Osteocyte (in vitro differentiated cells): ENCODE data around the gene SIPA1L3. TPM values are rescaled to one million over a fixed set of nuclear protein-coding genes. Genes with fewer than 3 reads are reported as not detected.
A peak's percentile ranks its signal among the peaks of the same experiment; 100 is the strongest.

Experiments used
- DNase-seq: peaks from one replicate; pipeline ENCODE4 v3.0.0; 2021; ENCODE audit warnings: mixed read lengths; ENCODE audit not compliant: unreplicated experiment; ENCODE audit errors: extremely low spot score
- H3K27ac Mint-ChIP-seq: one replicate; pipeline ENCODE4 v1.8.0; 2021; ENCODE audit warnings: mild to moderate bottlenecking, mixed read lengths; ENCODE audit not compliant: unreplicated experiment
- H3K27me3 Mint-ChIP-seq: one replicate; pipeline ENCODE4 v1.8.0; 2021; ENCODE audit warnings: mixed read lengths; ENCODE audit not compliant: unreplicated experiment
- H3K36me3 Mint-ChIP-seq: one replicate; pipeline ENCODE4 v1.8.0; 2021; ENCODE audit warnings: mixed read lengths; ENCODE audit not compliant: unreplicated experiment
- H3K4me1 Mint-ChIP-seq: one replicate; pipeline ENCODE4 v1.8.0; 2021; ENCODE audit warnings: mixed read lengths; ENCODE audit not compliant: unreplicated experiment
- H3K4me3 Mint-ChIP-seq: one replicate; pipeline ENCODE4 v1.8.0; 2021; ENCODE audit warnings: mild to moderate bottlenecking, moderate library complexity, mixed read lengths; ENCODE audit not compliant: unreplicated experiment
- H3K9me3 Mint-ChIP-seq: one replicate; pipeline ENCODE4 v1.8.0; 2021; ENCODE audit warnings: mixed read lengths; ENCODE audit not compliant: unreplicated experiment
- total RNA-seq: library from RNA; stranded (reverse); gene quantifications from 2 replicates; pipeline ENCODE4 v1.2.1, GENCODE V29; 2021
- TF ChIP-seq, protein P1 (sequence below): fragments of 200-600 bp; sonication (generic); IDR thresholded peaks from 2 replicates; pipeline ENCODE4 v1.5.0; 2021; ENCODE audit warnings: antibody characterized with exemption, mild to moderate bottlenecking, moderate library complexity

The SIPA1L3 gene
- total RNA-seq, 1 donor from 2014 or later: 27.1 TPM

DNA sequence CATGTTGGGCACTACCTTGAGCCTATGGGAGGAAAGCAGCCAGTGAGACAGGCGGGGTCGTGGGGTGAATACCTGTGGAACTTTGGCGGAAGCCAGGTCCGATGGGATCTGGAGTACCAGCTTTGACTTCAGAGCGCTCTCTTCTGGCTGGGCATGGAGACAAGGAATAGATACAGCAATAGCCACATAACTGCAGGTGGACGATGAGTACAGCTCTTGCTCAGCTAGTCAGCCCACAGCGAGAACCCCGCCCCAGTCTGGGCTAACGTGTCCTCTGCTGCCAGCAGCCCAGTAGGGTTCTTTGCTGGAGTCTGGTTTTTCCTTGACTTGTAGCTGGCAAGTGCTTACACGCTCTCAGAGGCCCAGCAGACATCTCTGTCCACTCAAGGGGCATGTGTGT is 83.4 kb downstream of the SIPA1L3 start:
- TF ChIP-seq, protein P1, sequence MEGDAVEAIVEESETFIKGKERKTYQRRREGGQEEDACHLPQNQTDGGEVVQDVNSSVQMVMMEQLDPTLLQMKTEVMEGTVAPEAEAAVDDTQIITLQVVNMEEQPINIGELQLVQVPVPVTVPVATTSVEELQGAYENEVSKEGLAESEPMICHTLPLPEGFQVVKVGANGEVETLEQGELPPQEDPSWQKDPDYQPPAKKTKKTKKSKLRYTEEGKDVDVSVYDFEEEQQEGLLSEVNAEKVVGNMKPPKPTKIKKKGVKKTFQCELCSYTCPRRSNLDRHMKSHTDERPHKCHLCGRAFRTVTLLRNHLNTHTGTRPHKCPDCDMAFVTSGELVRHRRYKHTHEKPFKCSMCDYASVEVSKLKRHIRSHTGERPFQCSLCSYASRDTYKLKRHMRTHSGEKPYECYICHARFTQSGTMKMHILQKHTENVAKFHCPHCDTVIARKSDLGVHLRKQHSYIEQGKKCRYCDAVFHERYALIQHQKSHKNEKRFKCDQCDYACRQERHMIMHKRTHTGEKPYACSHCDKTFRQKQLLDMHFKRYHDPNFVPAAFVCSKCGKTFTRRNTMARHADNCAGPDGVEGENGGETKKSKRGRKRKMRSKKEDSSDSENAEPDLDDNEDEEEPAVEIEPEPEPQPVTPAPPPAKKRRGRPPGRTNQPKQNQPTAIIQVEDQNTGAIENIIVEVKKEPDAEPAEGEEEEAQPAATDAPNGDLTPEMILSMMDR: no peak
- H3K27ac Mint-ChIP-seq: no peak overlapping the region
- peaks cover 4% of the 10 kb centered on the region for H3K9me3 Mint-ChIP-seq
- DNase-seq: no peak
- no peaks in the 10 kb centered on the region for H3K27me3 Mint-ChIP-seq
- no peak overlapping the region for H3K4me3 Mint-ChIP-seq
- H3K4me1 Mint-ChIP-seq: peaks cover 25% of the 10 kb centered on the region
- H3K36me3 Mint-ChIP-seq: no peaks in the 10 kb centered on the region

DNA sequence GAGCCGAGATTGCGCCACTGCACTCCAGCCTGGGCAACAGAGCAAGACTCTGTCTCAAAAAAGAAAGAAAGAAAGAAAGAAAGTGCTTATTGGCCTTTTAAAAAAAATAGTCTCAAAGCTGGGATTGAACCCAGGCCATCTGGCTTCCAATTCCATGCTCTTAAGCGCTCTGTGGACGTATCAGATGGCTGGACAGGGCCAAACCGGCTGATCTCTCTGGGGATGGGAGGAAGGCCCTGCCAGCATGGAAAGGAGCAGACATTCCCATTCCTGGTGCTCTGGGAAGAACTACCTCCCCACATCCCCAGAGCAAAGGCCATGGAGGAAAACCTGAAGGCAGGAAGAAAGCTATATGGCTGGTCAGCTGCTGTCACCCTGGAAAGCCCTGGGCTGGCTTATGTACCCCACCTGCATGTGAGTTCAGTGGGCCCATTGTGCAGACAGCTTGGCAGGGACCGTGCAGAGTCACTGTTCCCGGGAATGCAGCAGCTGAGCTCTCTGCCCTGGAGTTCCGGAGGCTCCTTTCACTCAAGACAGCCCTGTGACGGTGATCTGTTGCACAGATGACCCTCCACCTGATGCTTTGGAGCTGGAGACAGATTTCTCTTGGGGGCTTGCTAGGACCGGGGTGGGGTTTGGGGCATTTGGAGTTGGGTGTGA is 84.3 kb downstream of the SIPA1L3 start:
- no peaks in the 10 kb centered on the region for H3K36me3 Mint-ChIP-seq
- peak overlapping the region; percentile 57 for H3K27ac Mint-ChIP-seq
- no peak overlapping the region for H3K4me3 Mint-ChIP-seq
- H3K9me3 Mint-ChIP-seq: peaks cover 4% of the 10 kb centered on the region
- no peaks in the 10 kb centered on the region for H3K27me3 Mint-ChIP-seq
- H3K4me1 Mint-ChIP-seq: peaks cover 25% of the 10 kb centered on the region
- TF ChIP-seq, protein P1: no peak
- no peak for DNase-seq

DNA sequence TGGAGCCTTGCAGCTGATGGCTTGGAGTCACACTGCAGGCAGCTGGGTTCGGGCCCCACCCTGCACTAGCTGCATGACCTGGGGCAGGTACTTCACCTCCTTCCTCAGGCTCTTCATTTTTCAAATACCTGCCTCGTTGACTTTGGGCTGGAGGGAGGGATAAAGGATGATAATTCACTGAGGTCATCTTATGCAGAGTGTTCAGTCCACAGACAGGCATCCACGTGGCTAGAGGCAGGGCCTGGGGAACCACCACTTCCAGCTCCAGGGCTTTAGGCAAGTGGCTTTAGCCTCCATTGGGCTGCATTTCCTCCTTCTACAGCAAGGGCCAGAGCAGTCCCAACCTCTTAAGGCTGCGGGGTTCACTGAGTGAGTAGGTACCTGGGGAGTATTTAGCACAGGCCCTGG is 84.8 kb downstream of the SIPA1L3 start:
- H3K4me3 Mint-ChIP-seq: no peak overlapping the region
- H3K9me3 Mint-ChIP-seq: peaks cover 4% of the 10 kb centered on the region
- no peak overlapping the region for H3K27ac Mint-ChIP-seq
- peaks cover 25% of the 10 kb centered on the region for H3K4me1 Mint-ChIP-seq
- no peak for DNase-seq
- no peaks in the 10 kb centered on the region for H3K27me3 Mint-ChIP-seq
- TF ChIP-seq, protein P1: no peak
- no peaks in the 10 kb centered on the region for H3K36me3 Mint-ChIP-seq

DNA sequence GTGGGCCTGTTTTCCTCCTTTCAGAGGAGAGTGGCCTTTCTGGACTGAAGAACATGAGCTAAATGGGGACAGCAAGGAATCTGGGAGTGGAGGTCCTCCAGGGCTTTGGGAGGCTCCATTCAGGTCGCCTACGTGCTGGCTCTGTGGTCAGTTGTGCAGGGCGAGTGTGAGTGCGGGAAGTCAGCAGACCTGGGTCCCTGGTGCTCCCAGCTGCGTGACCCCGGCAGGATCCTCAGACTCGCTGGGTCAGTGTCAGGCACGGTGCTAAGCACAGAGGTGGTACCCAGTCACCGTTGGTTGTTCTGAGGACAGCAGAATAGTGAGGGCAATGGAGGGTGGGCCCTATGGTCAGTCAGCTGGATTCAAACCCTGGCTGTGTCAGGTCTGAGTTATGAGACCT is 85.8 kb downstream of the SIPA1L3 start:
- H3K36me3 Mint-ChIP-seq: no peaks in the 10 kb centered on the region
- TF ChIP-seq, protein P1: no peak

DNA sequence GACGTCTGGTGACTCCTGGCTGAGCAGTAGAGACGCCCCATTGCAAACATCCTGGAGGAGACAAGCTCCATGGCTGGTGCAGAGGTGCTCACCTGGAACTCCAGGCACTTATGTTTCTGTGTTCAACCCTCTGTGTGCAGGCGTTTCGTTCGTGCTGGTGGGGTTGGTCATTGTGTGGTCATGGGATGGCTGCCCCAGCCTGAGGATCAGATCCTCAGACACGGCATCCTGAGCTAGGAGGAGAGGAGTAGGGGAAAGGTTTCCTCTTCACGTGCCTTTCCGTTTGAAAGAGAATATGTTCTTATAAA is 87.8 kb downstream of the SIPA1L3 start:
- H3K27ac Mint-ChIP-seq: no peak overlapping the region
- no peaks in the 10 kb centered on the region for H3K36me3 Mint-ChIP-seq
- DNase-seq: no peak
- peaks cover 4% of the 10 kb centered on the region for H3K9me3 Mint-ChIP-seq
- TF ChIP-seq, protein P1: no peak
- no peaks in the 10 kb centered on the region for H3K27me3 Mint-ChIP-seq
- H3K4me3 Mint-ChIP-seq: no peak overlapping the region
- H3K4me1 Mint-ChIP-seq: peaks cover 38% of the 10 kb centered on the region

More for the DNA sequence above, 85.8 kb downstream of the SIPA1L3 start:
- H3K27me3 Mint-ChIP-seq: no peaks in the 10 kb centered on the region
- H3K4me1 Mint-ChIP-seq: peaks cover 27% of the 10 kb centered on the region
- H3K4me3 Mint-ChIP-seq: no peak overlapping the region
- no peak overlapping the region for H3K27ac Mint-ChIP-seq
- DNase-seq: no peak
- peaks cover 4% of the 10 kb centered on the region for H3K9me3 Mint-ChIP-seq
